HepG2 (cell line): Measurements from ENCODE around the gene NEDD4.

ENCODE experiments used
- CSRNP1 ChIP-seq: sonication (generic); formaldehyde crosslinking; IDR thresholded peaks from 2 replicates; pipeline ENCODE4 v1.8.1; 2023; ENCODE audit warnings: mild to moderate bottlenecking, missing genetic modification reagents
- CTCF ChIP-seq: sonication (generic); formaldehyde crosslinking; IDR thresholded peaks from 2 replicates; pipeline ENCODE4 v1.5.0; 2020; ENCODE audit warnings: mild to moderate bottlenecking, missing genetic modification reagents, moderate library complexity
- ZNF407 ChIP-seq: sonication (generic); formaldehyde crosslinking; IDR thresholded peaks from one replicate; pipeline ENCODE4 v1.5.1; 2020; ENCODE audit warnings: mild to moderate bottlenecking, missing genetic modification reagents; ENCODE audit errors: not compliant biosample characterization

GRCh38 chr15:55969582-55969981 lies 23.8 kb downstream of the NEDD4 start:
- TF ChIP-seq CSRNP1 (CRISPR knock-in tag): no peak
- TF ChIP-seq ZNF407 (CRISPR knock-in tag): no peak
- TF ChIP-seq CTCF (CRISPR knock-in tag): no peak
